T-helper 17 cell (primary cell): ENCODE results near the gene PLEKHH1. TPM values are rescaled to one million over a fixed set of nuclear protein-coding genes. Genes with fewer than 3 reads are reported as not detected.

ENCODE experiments used
- ATAC-seq: fragments of 150-1000 bp; cut with Tn5 transposase; 2 replicates; pipeline ENCODE4 v1.10.0; 2021; ENCODE audit warnings: mild to moderate bottlenecking, moderate library complexity
- DNase-seq, 3 donors: peaks; one replicate each; pipeline versions ENCODE4 v3.0.0 to v3.0.0-alpha.2; 2020 to 2021
- H3K9me3 ChIP-seq: one replicate; pipeline ENCODE4 v1.7.0; 2013; ENCODE audit warnings: low read length, mild to moderate bottlenecking; ENCODE audit not compliant: control insufficient read depth, poor library complexity, severe bottlenecking
- H3K27ac Mint-ChIP-seq: one replicate; pipeline ENCODE4 v1.8.0; 2022; ENCODE audit warnings: mild to moderate bottlenecking, moderate library complexity, mixed read lengths
- H3K27me3 Mint-ChIP-seq: one replicate; pipeline ENCODE4 v1.8.0; 2022; ENCODE audit warnings: mixed read lengths
- H3K36me3 Mint-ChIP-seq: one replicate; pipeline ENCODE4 v1.8.0; 2022; ENCODE audit warnings: low read depth, mixed read lengths
- H3K4me1 Mint-ChIP-seq: one replicate; pipeline ENCODE4 v1.8.0; 2022; ENCODE audit warnings: mild to moderate bottlenecking, mixed read lengths
- H3K4me3 Mint-ChIP-seq: one replicate; pipeline ENCODE4 v1.8.0; 2022; ENCODE audit warnings: mild to moderate bottlenecking, moderate library complexity, mixed read lengths
- total RNA-seq, 4 donors: library from RNA in 2 of 4; stranded (reverse) in 2 of 4; gene quantifications; one replicate each; pipeline ENCODE4 v1.2.3 and lab custom pipeline; 2022 to 2026

Gene PLEKHH1
- total RNA-seq, 2 donors from 2014 or later = 0.12 TPM; not detected in 1

DNA sequence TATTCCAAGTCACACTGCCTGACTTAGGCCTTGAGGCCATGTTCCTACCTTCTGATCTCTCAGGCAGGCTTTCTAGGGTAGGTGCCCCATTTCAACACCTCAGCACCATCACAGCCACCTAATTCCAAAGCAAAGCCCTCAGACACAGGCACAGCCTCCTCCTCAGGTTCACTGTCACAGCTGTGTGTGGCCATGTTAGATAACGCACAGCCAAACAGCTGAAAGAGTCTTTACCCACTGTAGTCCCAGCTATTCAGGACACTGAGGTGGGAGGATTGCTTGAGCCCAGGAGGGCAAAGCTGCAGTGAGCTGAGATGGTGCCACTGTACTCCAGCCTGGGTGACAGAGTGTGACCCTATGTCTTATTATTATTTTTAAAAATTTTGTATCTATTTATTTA is 37.3 kb upstream of the PLEKHH1 start:
- Mint-ChIP-seq H3K36me3 (no peaks in the 10 kb centered on the region), H3K27me3 (no peaks in the 10 kb centered on the region), H3K4me1 (peaks cover 12% of the 10 kb centered on the region), H3K27ac (no peak overlapping the region), H3K4me3 (no peak overlapping the region)
- ATAC-seq (no peak), DNase-seq (no peak)
- peaks cover 2% of the 10 kb centered on the region for H3K9me3 ChIP-seq

DNA sequence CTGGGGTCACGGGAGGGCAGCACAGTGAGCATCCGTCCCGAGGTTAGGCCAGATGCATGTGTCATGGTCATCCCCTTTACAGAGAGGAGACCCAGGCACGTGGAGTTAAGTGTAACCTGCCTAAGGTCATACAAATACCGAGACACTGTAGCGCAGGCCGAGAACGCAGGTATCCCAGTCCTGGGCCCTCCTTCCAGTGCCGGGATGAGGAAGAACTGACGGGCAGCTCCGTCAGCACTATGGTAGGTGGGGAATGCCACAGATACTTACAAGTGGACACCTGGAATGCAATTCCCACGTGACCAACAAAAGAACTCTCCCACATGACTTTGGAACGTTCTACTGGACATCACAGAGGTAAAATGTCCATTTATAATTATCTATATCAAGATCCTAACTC is 35.9 kb upstream of the PLEKHH1 start:
- Mint-ChIP-seq H3K27ac (no peak overlapping the region), H3K4me3 (no peak overlapping the region), H3K36me3 (no peaks in the 10 kb centered on the region), H3K4me1 (peaks cover 8% of the 10 kb centered on the region), H3K27me3 (no peaks in the 10 kb centered on the region)
- peaks cover 2% of the 10 kb centered on the region for H3K9me3 ChIP-seq
- no peak for DNase-seq
- no peak for ATAC-seq

DNA sequence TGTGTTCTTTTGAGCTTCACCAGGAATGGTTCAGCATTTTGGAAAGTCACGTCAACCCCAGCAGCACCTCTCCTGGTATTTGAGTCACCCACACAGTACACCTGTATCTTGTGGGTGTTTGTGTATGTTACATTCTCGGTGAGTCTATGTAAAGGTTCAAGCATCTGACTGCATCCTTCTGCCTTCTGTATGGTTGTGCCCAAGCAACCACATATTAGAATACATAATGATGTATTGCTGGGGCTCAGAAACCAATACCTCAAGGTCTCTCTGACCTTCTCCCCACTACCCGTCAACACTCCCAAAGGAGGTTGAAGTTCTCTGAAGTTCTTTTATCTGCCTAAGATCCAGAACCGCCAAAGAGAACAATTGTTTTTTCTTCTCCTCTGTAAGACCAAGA is 35.4 kb upstream of the PLEKHH1 start:
- Mint-ChIP-seq H3K27ac (no peak overlapping the region), H3K27me3 (no peaks in the 10 kb centered on the region), H3K4me3 (peak overlapping the region; percentile 19), H3K4me1 (peaks cover 8% of the 10 kb centered on the region), H3K36me3 (no peaks in the 10 kb centered on the region)
- DNase-seq (no peak), ATAC-seq (no peak)
- peaks cover 2% of the 10 kb centered on the region for H3K9me3 ChIP-seq

DNA sequence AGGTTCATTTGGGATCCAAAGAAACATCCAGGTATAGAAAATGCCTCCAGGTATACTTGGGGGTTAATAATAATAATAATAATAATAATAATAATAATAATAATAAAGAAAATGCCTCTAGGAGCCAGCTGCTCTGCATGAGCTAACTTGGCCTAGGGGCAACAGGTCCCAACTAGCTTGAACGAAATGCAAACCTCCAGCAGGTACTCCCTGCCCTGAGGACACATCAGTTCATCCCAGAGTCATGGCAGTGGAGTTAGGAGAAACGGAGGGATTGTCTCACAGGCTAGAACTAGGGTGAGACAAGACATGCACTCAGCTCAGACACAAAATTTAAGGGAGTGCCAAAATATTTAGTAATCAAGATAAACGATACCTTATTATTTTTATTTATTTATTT is 32.1 kb upstream of the PLEKHH1 start:
- ATAC-seq = no peak
- Mint-ChIP-seq H3K27ac (no peak overlapping the region), H3K4me3 (no peak overlapping the region), H3K4me1 (peaks cover 7% of the 10 kb centered on the region), H3K36me3 (no peaks in the 10 kb centered on the region), H3K27me3 (no peaks in the 10 kb centered on the region)
- DNase-seq = no peak
- no peaks in the 10 kb centered on the region for H3K9me3 ChIP-seq

DNA sequence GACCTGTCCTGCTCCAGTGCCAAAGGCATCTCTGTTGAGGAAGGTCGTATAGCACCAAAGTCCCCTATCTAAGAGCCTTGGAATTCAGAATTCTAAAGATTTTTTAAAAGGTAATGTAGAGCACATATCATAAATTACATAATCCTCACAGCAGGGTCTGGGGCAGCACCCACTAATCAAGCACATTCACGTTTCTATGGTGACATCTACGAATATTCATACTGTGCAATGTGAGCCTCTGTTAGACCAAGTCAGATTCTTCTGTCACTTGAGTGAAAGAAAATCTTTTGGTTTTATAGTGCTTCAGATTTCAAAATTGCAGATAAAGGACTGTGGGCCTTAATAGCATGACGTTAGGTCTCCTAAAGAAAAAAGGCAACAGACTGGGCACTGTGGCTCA is 31.4 kb upstream of the PLEKHH1 start:
- Mint-ChIP-seq H3K4me1 (peaks cover 7% of the 10 kb centered on the region), H3K4me3 (no peak overlapping the region), H3K27ac (peak overlapping the region; percentile 74), H3K36me3 (no peaks in the 10 kb centered on the region), H3K27me3 (no peaks in the 10 kb centered on the region)
- H3K9me3 ChIP-seq = no peaks in the 10 kb centered on the region
- no peak for ATAC-seq
- DNase-seq = no peak

DNA sequence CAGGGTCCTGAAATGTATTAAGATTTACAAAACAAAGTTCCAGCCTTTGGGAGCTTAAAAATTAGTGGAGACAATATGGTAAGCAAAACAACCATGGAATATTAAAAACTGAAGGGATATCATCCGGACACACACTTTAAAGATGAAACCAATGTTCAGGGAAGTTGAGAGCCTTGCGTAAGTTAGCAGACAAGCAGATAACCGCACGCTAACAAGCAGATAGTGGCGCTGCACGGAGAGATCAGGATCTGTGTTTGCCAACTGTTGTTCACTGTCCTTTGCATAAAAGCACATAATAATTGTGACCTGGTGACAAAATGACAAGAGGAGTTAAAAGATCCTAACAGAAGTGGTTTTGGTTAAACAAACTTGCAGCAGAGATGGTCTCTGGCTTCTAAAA is 30.2 kb upstream of the PLEKHH1 start:
- no peaks in the 10 kb centered on the region for H3K36me3 Mint-ChIP-seq
- H3K27me3 Mint-ChIP-seq = no peaks in the 10 kb centered on the region
- DNase-seq (no peak), ATAC-seq (no peak)
- no peak overlapping the region for H3K27ac Mint-ChIP-seq
- no peaks in the 10 kb centered on the region for H3K9me3 ChIP-seq
- no peak overlapping the region for H3K4me3 Mint-ChIP-seq
- peaks cover 6% of the 10 kb centered on the region for H3K4me1 Mint-ChIP-seq

DNA sequence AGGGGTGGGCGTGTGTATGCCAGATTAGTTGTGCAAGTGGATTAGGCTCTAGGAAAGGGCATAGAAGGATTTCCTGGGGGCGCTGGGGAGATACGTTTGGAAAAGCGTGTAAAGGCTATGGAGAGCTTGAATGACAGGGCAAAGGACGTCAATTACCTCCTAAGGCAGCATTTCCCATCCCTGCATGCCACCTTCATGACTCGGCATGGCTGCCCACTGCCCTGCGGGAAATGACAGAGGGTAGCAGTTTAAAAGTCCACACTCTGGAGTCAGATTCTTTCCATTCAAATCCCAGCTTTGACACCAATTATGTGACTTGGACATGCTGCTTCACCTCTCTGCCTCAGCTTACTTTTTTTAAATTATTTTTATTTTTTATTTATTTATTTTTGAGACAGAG is 29.8 kb upstream of the PLEKHH1 start:
- no peaks in the 10 kb centered on the region for H3K9me3 ChIP-seq
- peaks cover 4% of the 10 kb centered on the region for H3K4me1 Mint-ChIP-seq
- no peak overlapping the region for H3K27ac Mint-ChIP-seq
- no peak for ATAC-seq
- DNase-seq = no peak
- no peaks in the 10 kb centered on the region for H3K27me3 Mint-ChIP-seq
- H3K36me3 Mint-ChIP-seq = no peaks in the 10 kb centered on the region
- no peak overlapping the region for H3K4me3 Mint-ChIP-seq

DNA sequence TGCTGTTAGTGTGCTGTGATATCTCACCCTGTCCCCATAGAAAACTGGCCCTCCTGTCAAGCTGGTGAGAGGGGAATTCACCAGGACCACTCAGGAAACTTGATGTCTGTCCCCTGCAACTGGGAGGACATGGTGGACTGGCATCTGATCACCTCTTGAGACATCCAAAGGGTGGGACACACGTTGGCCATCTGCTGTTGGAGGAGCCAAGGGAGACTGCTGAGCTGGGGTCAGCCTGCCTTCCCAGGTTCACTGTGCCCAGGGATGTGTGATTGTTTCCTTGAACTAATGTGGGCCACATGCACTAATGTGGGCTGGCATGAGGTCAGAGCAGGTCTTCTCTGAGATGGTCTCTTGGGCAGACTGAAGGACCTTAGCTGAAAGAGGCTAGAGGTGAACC is 27.8 kb upstream of the PLEKHH1 start:
- H3K9me3 ChIP-seq = no peaks in the 10 kb centered on the region
- DNase-seq = no peak
- no peaks in the 10 kb centered on the region for H3K27me3 Mint-ChIP-seq
- H3K27ac Mint-ChIP-seq = no peak overlapping the region
- ATAC-seq = no peak
- peaks cover 6% of the 10 kb centered on the region for H3K4me1 Mint-ChIP-seq
- H3K4me3 Mint-ChIP-seq = no peak overlapping the region
- no peaks in the 10 kb centered on the region for H3K36me3 Mint-ChIP-seq

DNA sequence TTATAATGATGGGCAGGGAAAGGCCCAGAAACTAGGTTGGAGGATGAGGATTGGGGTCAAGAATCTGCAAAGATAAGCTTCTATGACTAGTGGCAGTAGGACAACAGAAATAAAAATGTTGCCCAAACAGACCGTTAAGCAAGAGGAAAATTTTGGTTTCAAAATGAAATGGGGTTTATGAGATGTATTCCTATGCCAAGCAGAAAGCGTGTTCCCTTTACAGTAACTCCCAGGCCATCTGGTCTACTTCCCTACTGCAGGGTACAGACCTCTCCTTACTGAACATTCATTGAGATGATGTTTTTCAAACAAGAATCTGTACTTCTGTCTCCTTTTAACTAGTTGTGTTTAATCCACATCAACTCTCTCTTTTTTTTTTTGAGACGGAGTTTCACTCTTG is 24.1 kb upstream of the PLEKHH1 start:
- ATAC-seq = no peak
- no peaks in the 10 kb centered on the region for H3K36me3 Mint-ChIP-seq
- no peak overlapping the region for H3K27ac Mint-ChIP-seq
- H3K27me3 Mint-ChIP-seq = no peaks in the 10 kb centered on the region
- no peaks in the 10 kb centered on the region for H3K9me3 ChIP-seq
- peaks cover 7% of the 10 kb centered on the region for H3K4me1 Mint-ChIP-seq
- DNase-seq = no peak
- no peak overlapping the region for H3K4me3 Mint-ChIP-seq

DNA sequence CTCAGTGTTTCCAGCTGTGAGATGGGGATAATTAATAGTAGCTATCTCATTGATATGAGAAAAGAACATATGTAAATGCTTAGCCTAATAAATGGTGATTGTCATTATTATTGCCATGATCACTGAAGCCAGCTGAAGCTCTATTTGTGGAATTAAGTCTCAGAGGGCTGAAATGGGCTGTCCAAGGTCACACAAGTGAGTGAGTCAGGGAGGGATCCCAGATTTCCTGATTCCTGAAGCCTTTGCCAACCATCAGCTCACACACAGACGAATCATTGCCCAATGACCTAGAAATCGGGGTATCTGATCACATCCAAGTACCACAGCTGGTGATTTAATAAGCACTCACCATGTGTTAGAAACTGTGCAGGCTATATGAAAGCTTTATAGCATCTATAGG is 23.0 kb upstream of the PLEKHH1 start:
- H3K4me1 Mint-ChIP-seq = peaks cover 13% of the 10 kb centered on the region
- no peak for ATAC-seq
- no peaks in the 10 kb centered on the region for H3K27me3 Mint-ChIP-seq
- H3K4me3 Mint-ChIP-seq = no peak overlapping the region
- H3K9me3 ChIP-seq = no peaks in the 10 kb centered on the region
- H3K36me3 Mint-ChIP-seq = no peaks in the 10 kb centered on the region
- no peak for DNase-seq
- no peak overlapping the region for H3K27ac Mint-ChIP-seq

DNA sequence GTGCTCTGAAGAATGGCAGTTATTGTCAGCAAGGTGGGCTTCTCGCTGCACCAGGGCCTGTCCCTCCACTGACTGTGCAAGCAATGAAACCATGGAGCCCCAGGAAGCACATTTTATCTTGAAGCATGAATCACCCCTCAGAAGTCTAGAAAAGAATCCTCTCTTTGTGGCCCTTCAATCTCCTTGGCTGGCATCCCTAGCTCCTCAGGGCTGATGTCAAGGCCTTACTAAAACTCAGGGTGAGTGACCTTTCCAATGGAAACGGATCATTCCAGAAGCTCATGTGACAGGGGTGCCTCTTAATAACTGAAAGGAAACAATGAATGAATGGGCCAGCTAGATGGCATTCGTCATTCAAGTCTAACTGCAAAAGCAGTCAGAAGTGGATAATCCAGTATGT is 22.3 kb upstream of the PLEKHH1 start:
- DNase-seq (no peak), ATAC-seq (no peak)
- Mint-ChIP-seq H3K36me3 (no peaks in the 10 kb centered on the region), H3K4me1 (peaks cover 13% of the 10 kb centered on the region), H3K27me3 (no peaks in the 10 kb centered on the region), H3K4me3 (no peak overlapping the region), H3K27ac (no peak overlapping the region)
- no peaks in the 10 kb centered on the region for H3K9me3 ChIP-seq

DNA sequence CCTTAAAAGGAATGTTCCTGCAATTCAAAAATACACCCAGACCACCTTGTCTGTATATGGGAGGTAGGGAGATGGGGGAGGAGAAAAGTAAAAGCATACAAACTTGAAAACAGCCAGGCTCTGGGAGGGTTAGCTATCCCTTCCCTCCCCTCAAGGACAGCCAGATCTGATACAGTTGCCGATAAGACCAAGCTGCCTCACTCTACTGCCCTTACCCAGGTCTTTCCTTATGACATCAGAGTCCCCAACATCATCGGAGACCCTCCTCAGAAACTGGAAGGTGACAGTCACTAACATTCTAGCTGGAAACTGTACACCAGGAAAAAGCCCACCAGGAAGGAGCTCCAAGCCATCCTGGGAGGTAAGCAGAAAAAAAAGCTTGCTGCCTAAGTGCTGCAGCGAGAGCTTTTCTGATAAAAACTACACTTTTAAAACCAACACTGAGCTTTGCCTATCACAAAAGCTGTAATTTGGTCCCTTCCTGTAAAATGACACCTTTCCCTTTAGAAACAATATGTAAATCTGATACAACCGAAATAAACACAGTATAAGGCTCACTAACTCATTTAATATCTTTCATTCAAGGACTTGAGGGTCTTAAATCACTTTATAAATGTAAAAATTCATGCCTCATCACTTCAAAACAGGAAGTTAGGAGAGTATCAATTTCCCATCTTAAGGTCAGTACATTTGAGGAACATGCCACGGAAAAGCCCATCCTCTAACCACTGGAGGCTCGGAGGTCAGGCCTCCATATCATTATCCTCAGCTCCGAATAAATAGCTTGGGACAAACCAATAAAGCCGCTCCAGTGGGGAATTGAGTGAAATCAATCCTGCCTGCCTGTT is 20.4 kb upstream of the PLEKHH1 start:
- ATAC-seq (no peak), DNase-seq (no peak)
- H3K4me1 Mint-ChIP-seq = peaks cover 15% of the 10 kb centered on the region
- no peaks in the 10 kb centered on the region for H3K9me3 ChIP-seq
- no peaks in the 10 kb centered on the region for H3K27me3 Mint-ChIP-seq
- no peaks in the 10 kb centered on the region for H3K36me3 Mint-ChIP-seq
- H3K4me3 Mint-ChIP-seq = no peak overlapping the region
- H3K27ac Mint-ChIP-seq = no peak overlapping the region

DNA sequence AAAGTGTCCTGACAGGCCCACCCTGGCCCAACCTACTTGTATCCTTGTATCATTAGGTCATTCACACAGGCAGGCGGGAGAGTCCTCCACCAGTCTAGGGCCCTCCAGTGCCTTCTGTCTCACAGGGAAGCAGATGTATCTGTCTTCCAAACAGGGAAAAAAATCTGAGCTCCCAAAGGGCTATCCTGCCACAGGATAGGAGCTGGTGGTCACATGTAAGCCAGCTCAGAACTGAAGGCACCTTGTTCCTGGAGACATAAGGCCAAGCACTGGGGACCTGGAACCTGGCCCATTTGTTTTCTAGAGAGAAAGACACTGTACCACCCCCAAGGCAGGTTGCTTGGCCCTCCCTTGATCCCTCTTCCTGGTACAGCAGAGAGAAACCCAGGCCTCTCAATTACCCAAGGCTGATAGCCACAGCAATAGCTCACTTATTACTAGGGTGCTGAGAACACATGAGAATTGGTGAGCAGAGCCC is 19.4 kb upstream of the PLEKHH1 start:
- H3K4me3 Mint-ChIP-seq = peak overlapping the region; percentile 95
- peaks cover 14% of the 10 kb centered on the region for H3K4me1 Mint-ChIP-seq
- no peak for DNase-seq
- no peaks in the 10 kb centered on the region for H3K9me3 ChIP-seq
- peak overlapping the region; percentile 78 for H3K27ac Mint-ChIP-seq
- no peak for ATAC-seq
- H3K36me3 Mint-ChIP-seq = no peaks in the 10 kb centered on the region
- no peaks in the 10 kb centered on the region for H3K27me3 Mint-ChIP-seq

DNA sequence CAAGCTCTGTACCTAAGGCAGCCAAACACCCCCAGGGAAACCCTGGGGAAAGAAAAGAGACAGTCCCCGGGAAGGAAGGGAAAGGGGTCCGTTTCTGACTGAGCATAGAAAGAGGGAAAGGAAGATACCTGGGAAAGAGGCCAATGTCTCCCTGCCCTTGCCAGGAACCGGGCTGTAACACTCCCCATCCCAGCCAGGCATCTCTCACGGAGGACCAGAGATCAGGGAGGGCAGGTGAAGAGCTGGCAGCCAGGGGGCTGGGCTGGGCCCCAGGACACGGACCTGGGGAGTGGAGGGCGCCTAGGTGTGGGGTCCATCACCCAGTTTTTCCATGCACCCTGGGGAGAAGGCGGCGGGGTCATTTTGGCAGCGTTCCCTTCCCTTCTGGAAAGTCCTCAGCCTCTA is 18.9 kb upstream of the PLEKHH1 start:
- Mint-ChIP-seq H3K36me3 (no peaks in the 10 kb centered on the region), H3K27me3 (no peaks in the 10 kb centered on the region), H3K4me1 (peaks cover 16% of the 10 kb centered on the region), H3K27ac (peak overlapping the region; percentile 78), H3K4me3 (peak overlapping the region; percentile 95)
- DNase-seq (no peak), ATAC-seq (no peak)
- H3K9me3 ChIP-seq = no peaks in the 10 kb centered on the region
